Left cardiac atrium (tissue), 4 donors: Measurements from ENCODE around the gene SRRD. TPM values are rescaled to one million over a fixed set of nuclear protein-coding genes. Genes with fewer than 3 reads are reported as not detected.

ENCODE experiments used
- ATAC-seq, 2 donors: fragments of 200-7000 bp; cut with Tn5 transposase; one replicate each; pipeline ENCODE4 v1.9.1; 2020; ENCODE audit warnings: mild to moderate bottlenecking in 2 of 2, moderate library complexity in 2 of 2
- DNase-seq: peaks from one replicate; pipeline ENCODE4 v3.0.0-alpha.2; 2020
- intact Hi-C, 2 donors: fragments of 100-400 bp; cut with DNase I; formaldehyde crosslinking; loops; one replicate each; pipeline versions ENCODE4 v1.14.1 to v1.15.1; 2022 to 2023
- total RNA-seq, 2 donors: library from RNA; stranded (reverse); fragmentation: NEBNext Ultra II Directional; extraction: Animal tissue kit (Norgen Biotek cat#: 25700); gene quantifications; one replicate each; pipeline ENCODE4 v1.2.1, GENCODE V29; 2021
- donor health status: DM: no; HTN: yes; CAD: no.
- donor health status: DM: no; HTN: yes; CAD: no; lungs with severe emphysema.
- donor health status: DM: yes; HTN: yes; CAD: no.
- donor health status: Dilated cardiomyopathy.

The SRRD gene
- total RNA-seq, 2 donors from 2014 or later: 14.9 to 23.7 TPM

GRCh38 chr22:26452236-26453016 is 31.3 kb upstream of the SRRD start:
- ATAC-seq (no peak), DNase-seq (no peak)
- intact Hi-C loops: no loop called here

GRCh38 chr22:26453216-26453615 is 30.5 kb upstream of the SRRD start:
- intact Hi-C loops: no loop called here
- no peak for ATAC-seq
- DNase-seq: no peak

DNA sequence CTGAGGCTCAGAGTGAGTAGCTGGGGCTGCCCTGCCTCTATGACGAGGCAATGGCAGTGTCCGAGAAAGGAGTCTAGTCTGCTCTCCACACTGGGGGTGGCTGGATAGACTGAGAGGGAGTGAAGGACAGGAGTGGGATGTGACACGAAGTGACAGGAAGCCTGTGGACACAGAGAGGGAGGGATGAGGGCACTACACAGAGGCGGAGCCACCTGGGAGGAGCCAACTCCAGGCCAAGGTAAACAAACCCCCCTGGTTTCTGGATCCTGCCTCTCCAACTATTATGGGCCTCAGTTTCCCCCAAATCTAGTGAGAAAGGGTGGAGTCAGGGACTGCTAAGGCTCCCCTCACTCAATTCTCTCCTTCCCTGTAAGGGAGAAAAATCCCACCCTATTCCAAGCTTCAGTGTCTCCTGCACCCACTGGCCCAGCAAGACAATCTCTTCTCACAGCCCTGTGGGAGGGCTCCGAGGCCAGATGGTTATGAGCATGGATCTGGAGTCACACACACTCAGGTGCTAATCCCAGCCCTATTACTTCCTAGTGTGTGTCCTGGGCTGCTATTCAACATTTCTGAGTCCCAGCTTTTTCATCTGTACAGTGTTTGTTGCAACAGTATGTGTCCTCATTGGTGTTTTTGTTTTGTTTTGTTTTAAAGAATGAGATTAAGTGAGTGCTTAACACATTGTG is 29.7 kb upstream of the SRRD start:
- no peak for ATAC-seq
- DNase-seq: no peak
- intact Hi-C loops: no loop called here

- ATAC-seq: no peak
- DNase-seq: no peak
- intact Hi-C loops: no loop called here
Measured at GRCh38 chr22:26457661-26458272, 25.9 kb upstream of the SRRD start.

GRCh38 chr22:26460202-26460601 is 23.5 kb upstream of the SRRD start:
- ATAC-seq: no peak
- DNase-seq: no peak
- intact Hi-C loops: loop anchor here (2.0 to 5.0 kb wide), 3 partner anchors 61 to 95 kb away; no protein-coding TSS in a partner anchor

- ATAC-seq (peak; percentile 70 to 81), DNase-seq (peak; percentile 66)
- intact Hi-C loops: loop anchor here (2.0 to 5.0 kb wide), 3 partner anchors 62 to 96 kb away; no protein-coding TSS in a partner anchor
Measured at GRCh38 chr22:26461188-26461810, 22.4 kb upstream of the SRRD start.

DNA sequence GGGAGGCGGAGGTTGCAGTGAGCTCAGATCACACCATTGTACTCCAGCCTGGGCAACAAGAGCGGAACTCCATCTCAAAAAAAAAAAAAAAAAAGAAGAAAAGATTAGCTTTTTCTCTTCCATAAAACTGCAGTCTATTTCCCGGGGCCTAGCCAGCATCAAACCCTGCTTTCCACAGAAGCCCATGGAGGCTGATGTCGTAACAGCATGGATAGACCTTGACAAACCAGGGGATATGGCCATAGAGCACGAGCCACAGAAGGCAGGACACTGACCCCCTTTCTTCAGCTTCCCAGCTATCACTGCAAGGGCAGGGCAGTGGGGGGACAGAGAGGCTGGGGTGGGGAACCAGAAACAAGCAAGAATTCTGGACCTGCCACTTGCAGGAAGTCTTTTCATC is 21.6 kb upstream of the SRRD start:
- intact Hi-C loops: loop anchor here in 1 of 2 donors (5.0 kb wide), 1 partner anchor 65 kb away; no protein-coding TSS in a partner anchor
- ATAC-seq (no peak), DNase-seq (no peak)

GRCh38 chr22:26462641-26463040 is 21.0 kb upstream of the SRRD start:
- no peak for ATAC-seq
- DNase-seq: no peak
- intact Hi-C loops: loop anchor here in 1 of 2 donors (5.0 kb wide), 1 partner anchor 65 kb away; no protein-coding TSS in a partner anchor

DNA sequence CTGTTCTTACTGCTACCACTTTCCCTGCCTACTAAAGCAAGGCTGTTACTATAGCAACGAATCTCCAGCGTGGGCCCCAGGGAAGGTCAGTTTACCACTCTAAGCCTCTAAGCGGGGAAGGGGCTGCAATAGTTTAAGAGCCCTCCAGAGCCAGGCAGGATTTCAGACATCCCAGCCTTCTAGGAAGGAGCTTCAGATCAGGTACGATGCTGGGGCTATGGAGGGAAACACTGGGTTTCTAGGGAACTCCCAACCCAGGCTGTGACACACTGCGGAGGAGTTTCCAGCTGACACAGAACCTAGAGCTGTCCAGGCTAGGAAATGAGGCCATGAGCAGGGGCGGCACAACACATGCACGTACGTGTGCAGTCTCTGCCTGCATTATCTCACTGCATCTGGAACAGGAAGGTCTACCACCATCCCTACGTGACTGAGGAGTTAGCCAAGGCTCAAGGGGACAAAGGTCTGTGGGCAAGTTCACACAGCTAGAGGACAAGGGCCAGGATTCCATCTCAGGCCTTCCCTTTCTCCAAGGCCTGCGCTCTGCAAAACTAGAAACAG is 20.5 kb upstream of the SRRD start:
- DNase-seq (no peak), ATAC-seq (no peak)
- intact Hi-C loops: loop anchor here in 1 of 2 donors (5.0 kb wide), 1 partner anchor 66 kb away; no protein-coding TSS in a partner anchor

- DNase-seq: no peak
- ATAC-seq: no peak
- intact Hi-C loops: loop anchor here in 1 of 2 donors (5.0 kb wide), 1 partner anchor 66 kb away; no protein-coding TSS in a partner anchor
Measured at GRCh38 chr22:26463688-26464087, 20.0 kb upstream of the SRRD start.

- DNase-seq (no peak), ATAC-seq (peak; percentile 38 to 67)
- intact Hi-C loops: loop anchor here in 1 of 2 donors (5.0 kb wide), 1 partner anchor 67 kb away; no protein-coding TSS in a partner anchor
Measured at GRCh38 chr22:26464312-26464711, 19.4 kb upstream of the SRRD start.

- intact Hi-C loops: no loop called here
- ATAC-seq (no peak), DNase-seq (no peak)
Measured at GRCh38 chr22:26466196-26466595, 17.5 kb upstream of the SRRD start.

DNA sequence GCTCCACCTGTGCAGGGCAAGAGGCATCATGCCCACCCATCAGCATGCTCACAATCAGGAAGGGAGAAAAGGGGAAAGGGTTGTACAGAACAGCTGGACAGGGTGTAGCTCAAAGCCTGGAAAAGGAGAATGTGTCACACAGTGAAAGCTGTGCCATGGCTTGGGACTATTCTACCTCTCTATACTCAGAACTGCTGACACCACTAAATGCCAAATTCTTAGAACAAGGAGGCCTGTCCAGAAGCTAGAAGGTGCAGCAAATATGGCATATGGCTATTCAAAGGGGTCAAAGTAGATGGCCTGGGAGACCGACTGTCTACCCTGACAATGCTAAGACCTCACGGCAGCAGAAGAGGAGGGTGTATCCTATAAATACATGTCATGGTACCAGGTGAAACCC is 12.9 kb upstream of the SRRD start:
- ATAC-seq: no peak

GRCh38 chr22:26471522-26471921 is 12.2 kb upstream of the SRRD start:
- intact Hi-C loops: no loop called here
- DNase-seq (no peak), ATAC-seq (peak in 1 of 2 donors; percentile 45)

More for the DNA sequence above, 12.9 kb upstream of the SRRD start:
- intact Hi-C loops: no loop called here
- no peak for DNase-seq

DNA sequence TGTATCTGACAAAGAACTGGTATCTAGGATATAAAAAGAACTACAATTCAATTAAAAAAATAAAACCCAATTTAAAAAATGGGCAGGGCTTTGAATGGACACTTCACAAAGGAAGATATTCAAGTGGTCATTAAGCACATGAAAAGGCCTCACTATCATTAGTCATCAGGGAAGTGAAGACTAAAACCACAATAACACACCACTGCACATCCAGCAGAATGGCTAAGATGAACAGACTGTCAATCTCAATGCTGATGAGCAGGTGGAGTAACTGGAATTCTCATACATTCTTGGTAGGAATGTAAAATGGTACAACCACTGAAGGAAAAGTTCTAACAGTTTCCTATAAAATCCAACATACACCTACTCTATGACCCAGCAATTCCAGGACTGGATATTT is 9.0 kb upstream of the SRRD start:
- intact Hi-C loops: no loop called here

DNA sequence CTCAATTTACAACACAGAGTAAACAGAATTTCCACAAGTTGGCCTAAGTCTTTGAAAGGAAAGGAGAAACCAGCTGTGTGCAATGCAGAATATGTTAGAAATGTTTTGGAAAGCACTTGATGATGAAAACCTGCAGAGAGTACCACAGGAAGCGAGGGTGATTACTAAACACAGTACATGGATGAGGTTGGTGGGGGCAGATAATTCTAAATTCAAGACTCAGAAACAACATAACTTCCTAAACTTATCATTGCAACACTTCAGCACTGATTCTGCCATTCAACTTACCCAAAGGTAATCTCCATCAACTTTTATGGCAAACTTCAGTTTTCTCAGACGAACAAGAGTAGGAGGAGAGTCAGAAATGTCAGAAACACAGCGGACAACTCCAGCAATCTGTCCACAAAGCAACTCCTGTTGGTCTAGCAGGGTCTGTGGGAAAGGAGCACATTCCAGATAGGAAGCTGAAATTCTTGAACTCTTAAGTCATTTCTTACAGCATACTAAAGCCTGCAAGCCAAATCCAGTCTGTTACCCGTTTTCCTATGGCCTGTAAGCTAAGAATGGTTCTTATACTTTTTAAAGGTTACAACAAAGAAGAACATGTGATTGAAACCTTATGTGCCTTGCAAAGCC is 6.9 kb upstream of the SRRD start:
- DNase-seq (no peak), ATAC-seq (no peak)
- intact Hi-C loops: no loop called here

More for the DNA sequence above, 9.0 kb upstream of the SRRD start:
- no peak for ATAC-seq
- no peak for DNase-seq

GRCh38 chr22:26477341-26477731 is 6.3 kb upstream of the SRRD start:
- intact Hi-C loops: no loop called here
- no peak for DNase-seq
- no peak for ATAC-seq

DNA sequence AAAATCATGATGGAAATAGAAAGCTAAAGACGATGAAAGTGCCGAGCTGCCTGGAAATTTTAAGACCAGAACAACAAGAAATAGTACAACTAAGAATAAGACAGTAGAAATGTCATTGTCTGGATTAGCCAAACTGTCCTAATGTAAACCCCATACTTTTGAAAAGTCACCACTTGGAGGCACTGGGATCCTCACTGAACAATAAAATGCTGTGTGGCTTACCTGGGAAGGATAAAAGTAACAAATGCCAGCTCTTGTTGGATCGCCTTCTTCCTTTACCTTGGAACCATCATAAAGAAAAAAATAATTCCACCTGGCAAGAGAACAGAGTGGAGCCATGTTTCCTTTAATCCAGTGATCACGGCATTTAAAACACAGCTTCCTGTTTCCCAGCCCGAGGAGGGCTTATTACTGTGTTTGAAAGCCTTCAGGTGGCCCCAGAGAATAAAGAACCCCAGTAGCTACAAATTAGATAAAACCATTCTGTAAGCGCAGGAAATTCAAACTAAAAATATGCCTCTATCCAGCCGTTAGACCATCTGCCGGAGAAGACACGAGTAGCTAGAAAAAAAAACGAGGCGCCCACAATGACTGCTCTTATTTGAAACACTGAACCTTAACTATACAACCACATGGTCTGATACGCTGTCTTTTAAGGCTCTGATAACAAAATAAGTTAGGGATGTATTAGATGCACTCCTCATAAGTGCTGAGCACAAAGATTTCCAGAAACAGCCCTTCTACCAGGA is 4.5 kb upstream of the SRRD start:
- intact Hi-C loops: no loop called here
- DNase-seq: no peak
- ATAC-seq: no peak
